SK-N-SH (cell line): ENCODE measurements around the gene CREB5. TPM values are rescaled to one million over a fixed set of nuclear protein-coding genes. Genes with fewer than 3 reads are reported as not detected.

ENCODE experiments used
- CTCF ChIA-PET: fragments of 300-600, 350-600 bp; formaldehyde crosslinking; extraction: SDS; loops from one replicate; lab custom pipeline; 2021; lab: Yijun Ruan, JAX
- POLR2A ChIA-PET: fragments of 350-600 bp; sonication (Branson Sonifier 250); formaldehyde crosslinking; extraction: SDS; loops from one replicate; lab custom pipeline; 2020; ENCODE audit warnings: antibody characterized with exemption, inconsistent platforms; lab: Yijun Ruan, JAX
- DNase-seq: peaks from one replicate; pipeline ENCODE4 v3.0.0; 2012
- H2AFZ ChIP-seq: fragments of 200-600 bp; sonication (generic); 2 replicates; pipeline ENCODE4 v1.8.1; 2016; ENCODE audit warnings: antibody characterized with exemption, mild to moderate bottlenecking, low read depth
- H3F3A ChIP-seq: fragments of 200-600 bp; sonication (generic); replicated peaks from 2 replicates; pipeline ENCODE3; 2016; ENCODE audit warnings: antibody characterized with exemption, mild to moderate bottlenecking; ENCODE audit not compliant: insufficient read depth
- H3K27ac ChIP-seq, 2 experiments: fragments of 200-500 bp in 1 of 2; fragments of 200-600 bp in 1 of 2; sonication (Bioruptor generic) in 1 of 2; sonication (generic), shearing (Covaris generic) in 1 of 2; 2 replicates each; pipeline versions ENCODE4 v1.5.1 to v1.6.1; 2014 to 2016; ENCODE audit warnings: low read depth in 2 of 2, inconsistent platforms in 1 of 2, low read length in 1 of 2, mild to moderate bottlenecking in 1 of 2, mixed read lengths in 1 of 2
- H3K27me3 ChIP-seq: fragments of 200-600 bp; sonication (generic), shearing (Covaris generic); 2 replicates; pipeline ENCODE4 v1.6.1; 2016; ENCODE audit warnings: mixed run types; ENCODE audit not compliant: insufficient read depth
- H3K36me3 ChIP-seq, 2 experiments: fragments of 200-500 bp in 1 of 2; fragments of 200-600 bp in 1 of 2; sonication (Bioruptor generic) in 1 of 2; sonication (generic) in 1 of 2; replicated peaks in 1 of 2; 2 replicates each; pipeline versions ENCODE3 to v1.5.1; 2014 to 2016; ENCODE audit warnings: low read length in 1 of 2, mild to moderate bottlenecking in 1 of 2; ENCODE audit not compliant: insufficient read depth in 2 of 2, control insufficient read depth in 1 of 2
- H3K4me1 ChIP-seq, 2 experiments: fragments of 200-500 bp in 1 of 2; fragments of 200-600 bp in 1 of 2; sonication (Bioruptor generic) in 1 of 2; sonication (generic), shearing (Covaris generic) in 1 of 2; 2 replicates each; pipeline versions ENCODE4 v1.5.1 to v1.6.1; 2014 to 2016; ENCODE audit warnings: low read depth in 1 of 2, low read length in 1 of 2, mixed run types in 1 of 2; ENCODE audit not compliant: insufficient read depth in 2 of 2, control insufficient read depth in 1 of 2
- H3K4me2 ChIP-seq: fragments of 200-600 bp; sonication (generic), shearing (Covaris generic); 2 replicates; pipeline ENCODE4 v1.6.1; 2017; ENCODE audit warnings: mixed run types
- H3K4me3 ChIP-seq, 2 experiments: fragments of 200-500 bp in 1 of 2; fragments of 200-600 bp in 1 of 2; sonication (Bioruptor generic) in 1 of 2; sonication (generic), shearing (Covaris generic) in 1 of 2; 2 replicates each; pipeline versions ENCODE4 v1.5.1 to v1.8.1; 2014 to 2016; ENCODE audit warnings: low read depth in 2 of 2, inconsistent platforms in 1 of 2, low read length in 1 of 2, mild to moderate bottlenecking in 1 of 2, mixed read lengths in 1 of 2, moderate library complexity in 1 of 2
- H3K79me2 ChIP-seq: fragments of 200-600 bp; sonication (generic); 2 replicates; pipeline ENCODE4 v1.8.1; 2017; ENCODE audit warnings: mild to moderate bottlenecking; ENCODE audit not compliant: insufficient read depth
- H3K9ac ChIP-seq: fragments of 200-600 bp; sonication (generic); 2 replicates; pipeline ENCODE4 v1.6.1; 2017; ENCODE audit warnings: mixed run types
- H3K9me2 ChIP-seq: fragments of 200-600 bp; sonication (generic); 2 replicates; pipeline ENCODE4 v1.6.1; 2017; ENCODE audit warnings: mixed run types
- H3K9me3 ChIP-seq: fragments of 200-600 bp; sonication (generic); 2 replicates; pipeline ENCODE4 v1.6.1; 2017; ENCODE audit warnings: mixed run types, mild to moderate bottlenecking, moderate library complexity
- H4K20me1 ChIP-seq: fragments of 200-600 bp; sonication (generic); 2 replicates; pipeline ENCODE4 v1.6.1; 2017; ENCODE audit warnings: mild to moderate bottlenecking, mixed run types; ENCODE audit not compliant: insufficient read depth
- CHD2 ChIP-seq: fragments of 150-350 bp; IDR thresholded peaks from 2 replicates; pipeline ENCODE4 v1.6.1; 2018; ENCODE audit warnings: low read length; ENCODE audit not compliant: partially characterized antibody
- ELF1 ChIP-seq: IDR thresholded peaks from 2 replicates; pipeline ENCODE4 v1.4.0; 2012
- EP300 ChIP-seq, 2 experiments: IDR thresholded peaks; 2 replicates each; pipeline versions ENCODE4 v1.4.0 to v1.6.1; 2012; ENCODE audit warnings: borderline replicate concordance in 1 of 2, low read depth in 1 of 2, low read length in 1 of 2
- FOSL2 ChIP-seq: IDR thresholded peaks from 2 replicates; pipeline ENCODE4 v1.4.0; 2012; ENCODE audit warnings: low read depth, mild to moderate bottlenecking, moderate library complexity, borderline replicate concordance
- FOXM1 ChIP-seq: IDR thresholded peaks from 2 replicates; pipeline ENCODE4 v1.4.0; 2012; ENCODE audit warnings: low read depth, mild to moderate bottlenecking
- GATA2 ChIP-seq: sonication (generic); formaldehyde crosslinking; IDR thresholded peaks from 2 replicates; pipeline ENCODE4 v1.5.0; 2020; ENCODE audit warnings: mild to moderate bottlenecking, missing genetic modification reagents
- IRF3 ChIP-seq: fragments of 150-350 bp; IDR thresholded peaks from 2 replicates; pipeline ENCODE4 v1.6.1; 2016; ENCODE audit warnings: mild to moderate bottlenecking, low read depth, low read length
- MEF2A ChIP-seq: IDR thresholded peaks from 2 replicates; pipeline ENCODE4 v1.4.0; 2012; ENCODE audit warnings: low read depth, borderline replicate concordance
- MXI1 ChIP-seq: IDR thresholded peaks from 2 replicates; pipeline ENCODE4 v1.6.1; 2012; ENCODE audit warnings: mild to moderate bottlenecking, low read depth, low read length, improper control_type of control experiment
- NFIC ChIP-seq: IDR thresholded peaks from 2 replicates; pipeline ENCODE4 v1.4.0; 2012; ENCODE audit warnings: borderline replicate concordance
- NRF1 ChIP-seq: IDR thresholded peaks from 2 replicates; pipeline ENCODE4 v1.6.1; 2012; ENCODE audit warnings: low read depth, mild to moderate bottlenecking, low read length
- RAD21 ChIP-seq: IDR thresholded peaks from 2 replicates; pipeline ENCODE4 v1.6.1; 2012; ENCODE audit warnings: mild to moderate bottlenecking, low read length
- RCOR1 ChIP-seq: fragments of 150-350 bp; IDR thresholded peaks from 2 replicates; pipeline ENCODE4 v1.6.1; 2017; ENCODE audit warnings: antibody characterized with exemption, low read length
- RFX5 ChIP-seq: IDR thresholded peaks from 2 replicates; pipeline ENCODE4 v1.6.1; 2012; ENCODE audit warnings: mild to moderate bottlenecking, improper control_type of control experiment, low read length
- SIN3A ChIP-seq: IDR thresholded peaks from 2 replicates; pipeline ENCODE4 v1.6.1; 2012; ENCODE audit warnings: low read depth, mild to moderate bottlenecking, low read length, moderate library complexity, borderline replicate concordance
- SMC3 ChIP-seq: IDR thresholded peaks from 2 replicates; pipeline ENCODE4 v1.6.1; 2012; ENCODE audit warnings: low read depth, low read length, improper control_type of control experiment
- TAF1 ChIP-seq: IDR thresholded peaks from 2 replicates; pipeline ENCODE4 v1.6.1; 2012; ENCODE audit warnings: low read depth, mild to moderate bottlenecking, low read length, moderate library complexity, borderline replicate concordance
- TCF12 ChIP-seq: IDR thresholded peaks from 2 replicates; pipeline ENCODE4 v1.4.0; 2012
- USF2 ChIP-seq: fragments of 150-350 bp; IDR thresholded peaks from 2 replicates; pipeline ENCODE4 v1.6.1; 2017; ENCODE audit warnings: antibody characterized with exemption, low read length, low read depth, borderline replicate concordance
- WGBS: methylation state at CpG from one replicate; pipeline ENCODE4 v1.1.6; 2017; ENCODE audit warnings: low lambda C conversion rate; 5-methylcytosine and 5-hydroxymethylcytosine counted together
- polyA plus RNA-seq, 3 experiments: library from polyadenylated mRNA; depleted of rRNA; stranded (reverse); fragments of >200 nt; gene quantifications; 2 replicates each; pipeline ENCODE4 v1.2.3, GENCODE V29; 2012
- TF ChIP-seq, protein P1 (sequence below): IDR thresholded peaks from 2 replicates; pipeline ENCODE4; 2012

Gene CREB5
- polyA plus RNA-seq, 1 of the 3 experiments (the other 2 are of a cell fraction), result 19.3 TPM

GRCh38 chr7:28627263-28627653, 214.9 kb downstream of the CREB5 start:
- Histone ChIP-seq H3F3A (no peaks in the 10 kb centered on the region), H3K4me1 (peaks cover 3 to 8% of the 10 kb centered on the region in 2 experiments; a peak in 2 of 4 replicates), H3K36me3 (no peaks in the 10 kb centered on the region), H3K9me3 (no peaks in the 10 kb centered on the region), H3K27ac (no peak overlapping the region), H4K20me1 (no peaks in the 10 kb centered on the region), H3K9me2 (no peaks in the 10 kb centered on the region), H3K9ac (no peak overlapping the region), H2AFZ (no peak overlapping the region), H3K27me3 (no peaks in the 10 kb centered on the region), H3K79me2 (no peaks in the 10 kb centered on the region), H3K4me2 (no peak overlapping the region), H3K4me3 (no peak overlapping the region)
- no peak for TF ChIP-seq FOXM1
- TF ChIP-seq TCF12, result no peak
- no peak for TF ChIP-seq MEF2A
- TF ChIP-seq GATA2 (CRISPR knock-in tag), result no peak
- TF ChIP-seq SIN3A, result no peak
- no peak for TF ChIP-seq IRF3
- TF ChIP-seq USF2, result no peak
- no peak for TF ChIP-seq EP300 (IDR thresholded peaks at IDR 0.05; ENCODE audit: borderline replicate concordance in 1 of 2, low read depth in 1 of 2, low read length in 1 of 2)
- TF ChIP-seq, protein P1, sequence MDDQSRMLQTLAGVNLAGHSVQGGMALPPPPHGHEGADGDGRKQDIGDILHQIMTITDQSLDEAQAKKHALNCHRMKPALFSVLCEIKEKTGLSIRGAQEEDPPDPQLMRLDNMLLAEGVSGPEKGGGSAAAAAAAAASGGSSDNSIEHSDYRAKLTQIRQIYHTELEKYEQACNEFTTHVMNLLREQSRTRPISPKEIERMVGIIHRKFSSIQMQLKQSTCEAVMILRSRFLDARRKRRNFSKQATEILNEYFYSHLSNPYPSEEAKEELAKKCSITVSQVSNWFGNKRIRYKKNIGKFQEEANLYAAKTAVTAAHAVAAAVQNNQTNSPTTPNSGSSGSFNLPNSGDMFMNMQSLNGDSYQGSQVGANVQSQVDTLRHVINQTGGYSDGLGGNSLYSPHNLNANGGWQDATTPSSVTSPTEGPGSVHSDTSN, result no peak
- no peak for TF ChIP-seq ELF1
- TF ChIP-seq CHD2, result no peak
- ChIA-PET POLR2A (no interaction called here), CTCF (interaction anchor here (0.7 to 9.3 kb wide), 39 partner anchors 8 to 336 kb away, joined by 3 to 68 read pairs (median 5); partner anchors contain the start of gene CREB5)
- 69% methylated on average over 5 of the region's 5 CpGs for WGBS
- DNase-seq, result no peak

DNA sequence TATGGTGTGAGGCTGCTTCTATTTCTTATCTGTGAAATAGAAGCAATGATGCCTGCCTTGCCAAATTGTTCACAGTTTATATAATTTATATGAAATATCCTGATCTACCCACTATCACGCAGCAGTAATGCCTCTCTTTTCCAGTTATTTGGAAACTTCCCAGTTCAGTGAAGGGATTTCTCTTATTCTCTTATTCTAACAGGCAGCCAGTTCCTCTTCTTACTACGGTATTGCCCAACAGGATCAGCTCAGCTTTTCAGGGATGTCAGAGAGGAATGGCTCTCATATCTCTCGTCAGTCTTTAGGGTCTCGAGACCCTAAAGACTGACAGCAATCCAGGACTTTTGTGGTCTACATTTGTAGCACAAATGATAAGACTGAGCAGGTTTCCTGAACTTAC, 215.6 kb downstream of the CREB5 start:
- no peaks in the 10 kb centered on the region for H3F3A ChIP-seq
- H3K9ac ChIP-seq, result no peak overlapping the region
- ChIA-PET POLR2A (no interaction called here), CTCF (interaction anchor here (0.7 to 9.3 kb wide), 21 partner anchors 7 to 328 kb away, joined by 3 to 68 read pairs (median 6); partner anchors contain the start of gene CREB5)
- no peaks in the 10 kb centered on the region for H3K36me3 ChIP-seq
- TF ChIP-seq FOXM1 (no peak), RAD21 (no peak), USF2 (no peak), IRF3 (no peak), RCOR1 (no peak), TCF12 (no peak), FOSL2 (no peak), ELF1 (no peak), TAF1 (no peak), GATA2 (CRISPR knock-in tag) (no peak), NFIC (no peak), RFX5 (no peak), NRF1 (no peak), SMC3 (no peak), MXI1 (no peak)
- H3K27ac ChIP-seq, result no peak overlapping the region
- no peaks in the 10 kb centered on the region for H3K79me2 ChIP-seq
- H3K27me3 ChIP-seq, result no peaks in the 10 kb centered on the region
- no peaks in the 10 kb centered on the region for H3K9me3 ChIP-seq
- H4K20me1 ChIP-seq, result no peaks in the 10 kb centered on the region
- H3K4me2 ChIP-seq, result no peak overlapping the region
- 71% methylated on average over 4 of the region's 4 CpGs for WGBS
- H2AFZ ChIP-seq, result no peak overlapping the region
- no peaks in the 10 kb centered on the region for H3K9me2 ChIP-seq
- H3K4me1 ChIP-seq, result peaks cover 3 to 8% of the 10 kb centered on the region in 2 experiments; a peak in 2 of 4 replicates
- no peak overlapping the region for H3K4me3 ChIP-seq
- DNase-seq, result no peak
